Activated CD4-positive, alpha-beta T cell treated with anti-CD3 and anti-CD28 coated beads for 48 hours (primary cell): Measurements from ENCODE around the gene MRPS34.

Experiments
- DNase-seq: peaks from one replicate; pipeline ENCODE4 v3.0.0-alpha.2; 2020

MRPS34 gene

DNA sequence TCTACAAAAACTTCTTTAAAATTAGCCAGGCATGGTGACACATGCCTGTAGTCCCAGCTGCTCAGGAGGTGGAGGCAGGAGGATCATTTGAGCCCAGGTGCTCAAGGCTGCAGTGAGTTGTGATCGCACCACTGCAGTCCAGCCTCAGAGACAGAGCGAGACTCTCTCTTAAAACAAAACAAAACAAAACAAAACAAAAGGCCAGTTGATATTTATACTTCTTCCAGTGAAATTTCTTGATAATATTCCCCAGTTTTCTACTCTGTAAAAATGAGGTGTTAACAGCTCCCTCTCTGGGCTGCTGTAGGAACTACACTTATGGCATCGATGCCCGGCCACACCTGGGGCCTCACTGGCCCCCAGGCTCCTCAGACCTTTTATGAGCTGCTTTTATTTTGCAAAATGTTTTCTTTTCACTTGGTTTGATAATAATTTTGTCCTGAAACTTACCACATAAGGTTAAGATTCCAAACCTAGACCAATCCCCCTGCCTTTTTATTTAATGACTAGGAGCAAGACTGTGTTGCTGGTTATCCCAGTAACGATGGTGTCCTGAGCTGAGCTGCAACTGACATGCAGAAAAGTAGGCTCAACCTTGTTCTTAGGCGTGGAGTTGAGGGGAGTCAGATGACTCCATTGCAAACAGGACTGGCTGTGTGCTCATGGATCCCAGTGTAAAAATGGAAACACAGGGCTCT is 49.3 kb downstream of the MRPS34 start:
- DNase-seq = peak; percentile 56
